Embryonic facial prominence (tissue), 1 donor: ENCODE results near the gene FGF14.
"Not testable (repeated sequence)": the region's sequence is repeated elsewhere in the genome, so short reads cannot be mapped to it uniquely, and the experiment has no call there.

Source experiments
- DNase-seq: peaks from one replicate; pipeline ENCODE4 v3.0.0-alpha.2; 2016; ENCODE audit errors: extremely low spot score

Gene FGF14

GRCh38 chr13:102136735-102137296 lies 265.0 kb downstream of the FGF14 start:
- DNase-seq = no peak

- no peak for DNase-seq
These were observed 269.0 kb downstream of the FGF14 start for GRCh38 chr13:102132777-102133295.

GRCh38 chr13:102131246-102131645 lies 270.6 kb downstream of the FGF14 start:
- no peak for DNase-seq

GRCh38 chr13:102128216-102128810 lies 273.5 kb downstream of the FGF14 start:
- no peak for DNase-seq

GRCh38 chr13:102127153-102127552 lies 274.7 kb downstream of the FGF14 start:
- DNase-seq = no peak

- no peak for DNase-seq
These were observed 279.7 kb downstream of the FGF14 start for GRCh38 chr13:102122147-102122546.

- no peak for DNase-seq
These were observed 284.5 kb downstream of the FGF14 start for GRCh38 chr13:102117175-102117831.

GRCh38 chr13:102103469-102103868 lies 298.4 kb downstream of the FGF14 start:
- DNase-seq = no peak

- no peak for DNase-seq
These were observed 301.6 kb downstream of the FGF14 start for GRCh38 chr13:102100234-102100633.

GRCh38 chr13:102097708-102098107 lies 304.1 kb downstream of the FGF14 start:
- no peak for DNase-seq

- DNase-seq = not testable (repeated sequence)
These were observed 308.6 kb downstream of the FGF14 start for GRCh38 chr13:102093288-102093687.

- DNase-seq = no peak
These were observed 310.6 kb downstream of the FGF14 start for GRCh38 chr13:102091231-102091630.

- DNase-seq = no peak
These were observed 311.3 kb downstream of the FGF14 start for GRCh38 chr13:102090532-102090931.

GRCh38 chr13:102089722-102090121 lies 312.1 kb downstream of the FGF14 start:
- DNase-seq = no peak

GRCh38 chr13:102089177-102089576 lies 312.7 kb downstream of the FGF14 start:
- DNase-seq = no peak

- DNase-seq = no peak
These were observed 328.6 kb downstream of the FGF14 start for GRCh38 chr13:102073251-102073650.

GRCh38 chr13:102071711-102072110 lies 330.1 kb downstream of the FGF14 start:
- no peak for DNase-seq

- not testable (repeated sequence) for DNase-seq
These were observed 333.5 kb downstream of the FGF14 start for GRCh38 chr13:102068323-102068722.

GRCh38 chr13:102055090-102055779 lies 346.6 kb downstream of the FGF14 start:
- no peak for DNase-seq

- DNase-seq = no peak
These were observed 352.0 kb downstream of the FGF14 start for GRCh38 chr13:102049853-102050252.

GRCh38 chr13:102045731-102046130 lies 356.1 kb downstream of the FGF14 start:
- no peak for DNase-seq

- no peak for DNase-seq
These were observed 359.1 kb downstream of the FGF14 start for GRCh38 chr13:102042746-102043145.

- DNase-seq = no peak
These were observed 360.3 kb downstream of the FGF14 start for GRCh38 chr13:102041544-102041943.
